ENCODE data around the gene NEK9. TPM values are rescaled to one million over a fixed set of nuclear protein-coding genes. Genes with fewer than 3 reads are reported as not detected.

NEK9 gene
- total and polyA plus RNA-seq, 2 experiments from 2014 or later: 41.0 to 47.6 TPM

- H3K9ac ChIP-seq: no peak overlapping the region
- no peak for DNase-seq
- no peak overlapping the region for H3K4me3 ChIP-seq
- H3K4me1 ChIP-seq (ENCODE audit: insufficient read depth): no peaks in the 10 kb centered on the region
- TF ChIP-seq EZH2phosphoT487 (IDR thresholded peaks at IDR 0.05; ENCODE audit: insufficient read depth, low read depth) (no peak), EZH2 (IDR thresholded peaks at IDR 0.05; ENCODE audit: insufficient read depth, poor library complexity, severe bottlenecking) (no peak)
- H3K4me2 ChIP-seq (ENCODE audit: unreplicated experiment): no peak overlapping the region
- peaks cover 49% of the 10 kb centered on the region for H3K36me3 ChIP-seq (ENCODE audit: low read depth)
- no peak overlapping the region for H3K27ac ChIP-seq
- H3K9me3 ChIP-seq (ENCODE audit: low read depth): no peaks in the 10 kb centered on the region
- in situ Hi-C loops (cut with MboI): loop anchor here (10.0 kb wide), 1 partner anchor 184 kb away; no protein-coding TSS in a partner anchor
- no peaks in the 10 kb centered on the region for H3K27me3 ChIP-seq (replicated peaks; ENCODE audit: insufficient read depth)
- no peaks in the 10 kb centered on the region; the same call in 1 of the 2 replicates for H3F3A ChIP-seq (ENCODE audit: insufficient read depth)
- WGBS, 2 experiments (ENCODE audit: low coverage in 1 of 2, low lambda C conversion rate in 2 of 2, missing lambda C conversion rate in 2 of 2): 38 to 39% methylated on average over 1 of the region's 1 CpG
- H2AFZ ChIP-seq: no peak overlapping the region
- H4K20me1 ChIP-seq (ENCODE audit: insufficient read depth): no peaks in the 10 kb centered on the region
- H3K79me2 ChIP-seq (ENCODE audit: insufficient read depth): no peaks in the 10 kb centered on the region
- no peaks in the 10 kb centered on the region for H3K9me2 ChIP-seq (ENCODE audit: insufficient read depth)
Observed at GRCh38 chr14:75098682-75099081, 28.2 kb downstream of the NEK9 start.

DNA sequence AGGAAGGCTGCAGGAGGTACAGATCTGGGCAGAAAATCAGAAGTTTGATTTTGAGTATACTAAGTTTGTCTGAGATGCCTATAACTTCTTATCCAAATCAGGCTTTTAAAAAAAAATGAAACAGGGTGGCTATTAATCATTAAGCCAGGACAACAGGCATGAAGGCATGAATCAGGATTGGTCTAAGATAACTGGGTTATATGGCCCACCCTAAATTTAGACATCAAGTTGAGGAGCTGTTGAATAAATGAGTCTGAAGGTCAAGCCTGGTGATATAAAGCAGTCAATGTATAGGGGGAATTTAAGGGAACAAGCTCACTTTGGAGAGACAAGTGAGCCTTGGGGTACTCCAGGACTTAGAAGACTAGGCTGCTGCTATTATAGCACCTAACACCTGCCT is 28.6 kb downstream of the NEK9 start:
- no peaks in the 10 kb centered on the region for H3K9me3 ChIP-seq (ENCODE audit: low read depth)
- in situ Hi-C loops (cut with MboI): loop anchor here (10.0 kb wide), 1 partner anchor 183 kb away; no protein-coding TSS in a partner anchor
- no peaks in the 10 kb centered on the region for H3K4me1 ChIP-seq (ENCODE audit: insufficient read depth)

GRCh38 chr14:75096959-75097358 is 29.9 kb downstream of the NEK9 start:
- Histone ChIP-seq H3K79me2 (ENCODE audit: insufficient read depth) (no peaks in the 10 kb centered on the region), H3K36me3 (ENCODE audit: low read depth) (peaks cover 48% of the 10 kb centered on the region), H3K27ac (no peak overlapping the region), H3K9me2 (ENCODE audit: insufficient read depth) (no peaks in the 10 kb centered on the region), H3K4me3 (no peak overlapping the region), H3K4me2 (ENCODE audit: unreplicated experiment) (no peak overlapping the region), H2AFZ (no peak overlapping the region), H3K9me3 (ENCODE audit: low read depth) (no peaks in the 10 kb centered on the region), H3K4me1 (ENCODE audit: insufficient read depth) (no peaks in the 10 kb centered on the region), H3K27me3 (replicated peaks; ENCODE audit: insufficient read depth) (no peaks in the 10 kb centered on the region), H4K20me1 (ENCODE audit: insufficient read depth) (no peaks in the 10 kb centered on the region), H3K9ac (no peak overlapping the region), H3F3A (ENCODE audit: insufficient read depth) (no peaks in the 10 kb centered on the region; the same call in 1 of the 2 replicates)
- TF ChIP-seq EZH2phosphoT487 (IDR thresholded peaks at IDR 0.05; ENCODE audit: insufficient read depth, low read depth): no peak
- TF ChIP-seq EZH2 (IDR thresholded peaks at IDR 0.05; ENCODE audit: insufficient read depth, poor library complexity, severe bottlenecking): no peak
- 89 to 91% methylated on average over 6 of the region's 6 CpGs for WGBS, 2 experiments (ENCODE audit: low coverage in 1 of 2, low lambda C conversion rate in 2 of 2, missing lambda C conversion rate in 2 of 2)
- in situ Hi-C loops (cut with MboI): loop anchor here (10.0 kb wide), 1 partner anchor 182 kb away; no protein-coding TSS in a partner anchor
- DNase-seq: no peak

More for the DNA sequence above, 28.6 kb downstream of the NEK9 start:
- Histone ChIP-seq H3F3A (ENCODE audit: insufficient read depth) (no peaks in the 10 kb centered on the region; the same call in 1 of the 2 replicates), H3K9me2 (ENCODE audit: insufficient read depth) (no peaks in the 10 kb centered on the region), H3K27ac (no peak overlapping the region), H3K79me2 (ENCODE audit: insufficient read depth) (no peaks in the 10 kb centered on the region), H3K4me3 (no peak overlapping the region), H3K27me3 (replicated peaks; ENCODE audit: insufficient read depth) (no peaks in the 10 kb centered on the region), H3K36me3 (ENCODE audit: low read depth) (peaks cover 47% of the 10 kb centered on the region), H4K20me1 (ENCODE audit: insufficient read depth) (no peaks in the 10 kb centered on the region), H2AFZ (no peak overlapping the region), H3K4me2 (ENCODE audit: unreplicated experiment) (no peak overlapping the region), H3K9ac (no peak overlapping the region)
- no peak for TF ChIP-seq EZH2 (IDR thresholded peaks at IDR 0.05; ENCODE audit: insufficient read depth, poor library complexity, severe bottlenecking)
- TF ChIP-seq EZH2phosphoT487 (IDR thresholded peaks at IDR 0.05; ENCODE audit: insufficient read depth, low read depth): no peak
- no peak for DNase-seq

GRCh38 chr14:75095690-75096089 is 31.2 kb downstream of the NEK9 start:
- no peaks in the 10 kb centered on the region for H3K27me3 ChIP-seq (replicated peaks; ENCODE audit: insufficient read depth)
- peaks cover 47% of the 10 kb centered on the region for H3K36me3 ChIP-seq (ENCODE audit: low read depth)
- DNase-seq: no peak
- H4K20me1 ChIP-seq (ENCODE audit: insufficient read depth): no peaks in the 10 kb centered on the region
- H3K9ac ChIP-seq: no peak overlapping the region
- no peak overlapping the region for H3K4me2 ChIP-seq (ENCODE audit: unreplicated experiment)
- 98 to 99% methylated on average over 4 of the region's 4 CpGs for WGBS, 2 experiments (ENCODE audit: low coverage in 1 of 2, low lambda C conversion rate in 2 of 2, missing lambda C conversion rate in 2 of 2)
- H3K79me2 ChIP-seq (ENCODE audit: insufficient read depth): no peaks in the 10 kb centered on the region
- no peak overlapping the region for H2AFZ ChIP-seq
- no peak overlapping the region for H3K4me3 ChIP-seq
- H3K9me2 ChIP-seq (ENCODE audit: insufficient read depth): no peaks in the 10 kb centered on the region
- no peaks in the 10 kb centered on the region for H3K4me1 ChIP-seq (ENCODE audit: insufficient read depth)
- H3K9me3 ChIP-seq (ENCODE audit: low read depth): no peaks in the 10 kb centered on the region
- in situ Hi-C loops (cut with MboI): loop anchor here (10.0 kb wide), 1 partner anchor 181 kb away; no protein-coding TSS in a partner anchor
- peaks cover 3% of the 10 kb centered on the region; the same call in 1 of the 2 replicates for H3F3A ChIP-seq (ENCODE audit: insufficient read depth)
- no peak overlapping the region for H3K27ac ChIP-seq
- TF ChIP-seq EZH2phosphoT487 (IDR thresholded peaks at IDR 0.05; ENCODE audit: insufficient read depth, low read depth) (no peak), EZH2 (IDR thresholded peaks at IDR 0.05; ENCODE audit: insufficient read depth, poor library complexity, severe bottlenecking) (no peak)

All from GM23248 (cell line).